Femur (tissue), 1 donor: Measurements from ENCODE around the gene RAET1G.

Experiments
- DNase-seq: peaks from one replicate; pipeline ENCODE4 v3.0.0-alpha.2; 2017

The RAET1G gene

GRCh38 chr6:149891259-149891658 is 31.7 kb downstream of the RAET1G start:
- DNase-seq = no peak

GRCh38 chr6:149890629-149891045 is 32.3 kb downstream of the RAET1G start:
- no peak for DNase-seq

GRCh38 chr6:149889326-149889725 is 33.6 kb downstream of the RAET1G start:
- no peak for DNase-seq

GRCh38 chr6:149888659-149889058 is 34.3 kb downstream of the RAET1G start:
- DNase-seq = no peak

- DNase-seq = no peak
Observed at GRCh38 chr6:149888093-149888492, 34.8 kb downstream of the RAET1G start.

GRCh38 chr6:149887343-149887742 is 35.6 kb downstream of the RAET1G start:
- DNase-seq = no peak

- no peak for DNase-seq
Observed at GRCh38 chr6:149885888-149886287, 37.0 kb downstream of the RAET1G start.

- no peak for DNase-seq
Observed at GRCh38 chr6:149884617-149885016, 38.3 kb downstream of the RAET1G start.

- no peak for DNase-seq
Observed at GRCh38 chr6:149884215-149884614, 38.7 kb downstream of the RAET1G start.

GRCh38 chr6:149881860-149882259 is 41.1 kb downstream of the RAET1G start:
- no peak for DNase-seq

GRCh38 chr6:149881066-149881766 is 41.7 kb downstream of the RAET1G start:
- DNase-seq = no peak

GRCh38 chr6:149877659-149878058 is 45.3 kb downstream of the RAET1G start:
- no peak for DNase-seq

GRCh38 chr6:149876241-149876933 is 46.5 kb downstream of the RAET1G start:
- DNase-seq = no peak

- DNase-seq = no peak
Observed at GRCh38 chr6:149872233-149872632, 50.7 kb downstream of the RAET1G start.

- no peak for DNase-seq
Observed at GRCh38 chr6:149871182-149871581, 51.7 kb downstream of the RAET1G start.

GRCh38 chr6:149869275-149869892 is 53.5 kb downstream of the RAET1G start:
- no peak for DNase-seq

- DNase-seq = no peak
Observed at GRCh38 chr6:149867876-149868640, 54.9 kb downstream of the RAET1G start.
